ENCODE results near the gene CDC6.

DNA sequence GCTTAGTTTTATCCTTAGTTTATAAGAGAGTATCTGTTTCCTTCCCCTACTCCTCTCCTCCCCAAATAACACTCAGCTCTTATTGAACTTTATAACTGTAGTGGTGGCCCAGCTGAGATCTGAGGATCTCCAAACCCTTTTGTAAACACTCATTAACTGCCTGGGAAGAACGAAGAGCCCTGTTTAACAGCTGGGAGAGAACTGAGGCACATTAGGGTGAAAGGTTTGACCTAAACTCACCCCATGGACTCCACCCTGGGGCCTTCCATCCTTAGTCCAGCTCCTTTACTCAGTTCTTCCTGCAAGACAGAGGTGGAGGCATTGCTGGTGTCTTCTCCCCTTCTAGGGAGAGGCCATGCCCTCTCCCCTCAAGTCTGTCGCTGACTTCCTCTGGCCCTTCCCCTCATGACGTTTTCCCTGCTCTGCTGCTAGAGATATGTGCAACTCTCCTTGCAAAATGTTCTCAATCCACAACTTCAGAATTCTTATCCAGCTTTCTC lies 20.1 kb downstream of the CDC6 start:
- TF ChIP-seq, protein P1, sequence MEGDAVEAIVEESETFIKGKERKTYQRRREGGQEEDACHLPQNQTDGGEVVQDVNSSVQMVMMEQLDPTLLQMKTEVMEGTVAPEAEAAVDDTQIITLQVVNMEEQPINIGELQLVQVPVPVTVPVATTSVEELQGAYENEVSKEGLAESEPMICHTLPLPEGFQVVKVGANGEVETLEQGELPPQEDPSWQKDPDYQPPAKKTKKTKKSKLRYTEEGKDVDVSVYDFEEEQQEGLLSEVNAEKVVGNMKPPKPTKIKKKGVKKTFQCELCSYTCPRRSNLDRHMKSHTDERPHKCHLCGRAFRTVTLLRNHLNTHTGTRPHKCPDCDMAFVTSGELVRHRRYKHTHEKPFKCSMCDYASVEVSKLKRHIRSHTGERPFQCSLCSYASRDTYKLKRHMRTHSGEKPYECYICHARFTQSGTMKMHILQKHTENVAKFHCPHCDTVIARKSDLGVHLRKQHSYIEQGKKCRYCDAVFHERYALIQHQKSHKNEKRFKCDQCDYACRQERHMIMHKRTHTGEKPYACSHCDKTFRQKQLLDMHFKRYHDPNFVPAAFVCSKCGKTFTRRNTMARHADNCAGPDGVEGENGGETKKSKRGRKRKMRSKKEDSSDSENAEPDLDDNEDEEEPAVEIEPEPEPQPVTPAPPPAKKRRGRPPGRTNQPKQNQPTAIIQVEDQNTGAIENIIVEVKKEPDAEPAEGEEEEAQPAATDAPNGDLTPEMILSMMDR (tag by site-specific recombination; IDR thresholded peaks at IDR 0.05), result no peak
- TF ChIP-seq, protein P2, sequence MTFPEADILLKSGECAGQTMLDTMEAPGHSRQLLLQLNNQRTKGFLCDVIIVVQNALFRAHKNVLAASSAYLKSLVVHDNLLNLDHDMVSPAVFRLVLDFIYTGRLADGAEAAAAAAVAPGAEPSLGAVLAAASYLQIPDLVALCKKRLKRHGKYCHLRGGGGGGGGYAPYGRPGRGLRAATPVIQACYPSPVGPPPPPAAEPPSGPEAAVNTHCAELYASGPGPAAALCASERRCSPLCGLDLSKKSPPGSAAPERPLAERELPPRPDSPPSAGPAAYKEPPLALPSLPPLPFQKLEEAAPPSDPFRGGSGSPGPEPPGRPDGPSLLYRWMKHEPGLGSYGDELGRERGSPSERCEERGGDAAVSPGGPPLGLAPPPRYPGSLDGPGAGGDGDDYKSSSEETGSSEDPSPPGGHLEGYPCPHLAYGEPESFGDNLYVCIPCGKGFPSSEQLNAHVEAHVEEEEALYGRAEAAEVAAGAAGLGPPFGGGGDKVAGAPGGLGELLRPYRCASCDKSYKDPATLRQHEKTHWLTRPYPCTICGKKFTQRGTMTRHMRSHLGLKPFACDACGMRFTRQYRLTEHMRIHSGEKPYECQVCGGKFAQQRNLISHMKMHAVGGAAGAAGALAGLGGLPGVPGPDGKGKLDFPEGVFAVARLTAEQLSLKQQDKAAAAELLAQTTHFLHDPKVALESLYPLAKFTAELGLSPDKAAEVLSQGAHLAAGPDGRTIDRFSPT (tag by site-specific recombination; IDR thresholded peaks at IDR 0.05), result no peak
- TF ChIP-seq TCF7L2 (IDR thresholded peaks at IDR 0.05; ENCODE audit: borderline replicate concordance, low read depth, low read length) (no peak), ZNF670 (tag by site-specific recombination; IDR thresholded peaks at IDR 0.05; ENCODE audit: low read depth) (no peak), ZIC2 (tag by site-specific recombination; IDR thresholded peaks at IDR 0.05) (no peak), ZNF214 (tag by site-specific recombination; IDR thresholded peaks at IDR 0.05; ENCODE audit: borderline replicate concordance) (no peak), ZNF404 (tag by site-specific recombination; IDR thresholded peaks at IDR 0.05) (no peak), ZBTB20 (tag by site-specific recombination; IDR thresholded peaks at IDR 0.05) (no peak), MZF1 (tag by site-specific recombination; IDR thresholded peaks at IDR 0.05; ENCODE audit: borderline replicate concordance) (no peak), ZNF423 (tag by site-specific recombination; IDR thresholded peaks at IDR 0.05) (peak; percentile 27; the same call in 1 of the 2 replicates)
- TF ChIP-seq, protein P3, sequence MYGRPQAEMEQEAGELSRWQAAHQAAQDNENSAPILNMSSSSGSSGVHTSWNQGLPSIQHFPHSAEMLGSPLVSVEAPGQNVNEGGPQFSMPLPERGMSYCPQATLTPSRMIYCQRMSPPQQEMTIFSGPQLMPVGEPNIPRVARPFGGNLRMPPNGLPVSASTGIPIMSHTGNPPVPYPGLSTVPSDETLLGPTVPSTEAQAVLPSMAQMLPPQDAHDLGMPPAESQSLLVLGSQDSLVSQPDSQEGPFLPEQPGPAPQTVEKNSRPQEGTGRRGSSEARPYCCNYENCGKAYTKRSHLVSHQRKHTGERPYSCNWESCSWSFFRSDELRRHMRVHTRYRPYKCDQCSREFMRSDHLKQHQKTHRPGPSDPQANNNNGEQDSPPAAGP (tag by site-specific recombination; IDR thresholded peaks at IDR 0.05), result peak; percentile 26; the same call in 1 of the 2 replicates
- TF ChIP-seq, protein P4, sequence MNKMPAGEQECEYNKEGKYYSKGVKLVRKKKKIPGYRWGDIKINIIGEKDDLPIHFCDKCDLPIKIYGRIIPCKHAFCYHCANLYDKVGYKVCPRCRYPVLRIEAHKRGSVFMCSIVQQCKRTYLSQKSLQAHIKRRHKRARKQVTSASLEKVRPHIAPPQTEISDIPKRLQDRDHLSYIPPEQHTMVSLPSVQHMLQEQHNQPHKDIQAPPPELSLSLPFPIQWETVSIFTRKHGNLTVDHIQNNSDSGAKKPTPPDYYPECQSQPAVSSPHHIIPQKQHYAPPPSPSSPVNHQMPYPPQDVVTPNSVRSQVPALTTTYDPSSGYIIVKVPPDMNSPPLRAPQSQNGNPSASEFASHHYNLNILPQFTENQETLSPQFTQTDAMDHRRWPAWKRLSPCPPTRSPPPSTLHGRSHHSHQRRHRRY (tag by site-specific recombination; IDR thresholded peaks at IDR 0.05), result no peak

Data from HEK293 (cell line).